K562 (cell line): ENCODE data around the gene SLC6A1. TPM values are rescaled to one million over a fixed set of nuclear protein-coding genes. Genes with fewer than 3 reads are reported as not detected.

Source experiments
- ATAC-seq: fragments of 200-7000 bp; cut with Tn5 transposase; 3 replicates; pipeline ENCODE4 v1.9.1; 2020; ENCODE audit warnings: moderate library complexity
- BruUV-seq: library from RNA; stranded (reverse); fragments of 400-500 nt; replicated peaks from 2 replicates; lab custom pipeline; 2021; lab: Mats Ljungman, UMichigan
- CTCF ChIA-PET: fragments of 300-600 bp; formaldehyde crosslinking; extraction: SDS; loops from one replicate; lab custom pipeline; 2021; ENCODE audit warnings: low intra/inter-chr PET ratio; lab: Yijun Ruan, JAX
- POLR2A ChIA-PET: fragments of 300-600, 350-650 bp; sonication (Branson Sonifier 250); formaldehyde crosslinking; extraction: SDS; loops from one replicate; lab custom pipeline; 2021; ENCODE audit warnings: antibody characterized with exemption, inconsistent platforms; lab: Yijun Ruan, JAX
- DNase-seq, 4 experiments: peaks; one replicate each; pipeline versions ENCODE4 v3.0.0 to v3.0.0-alpha.2; 2011 to 2018; ENCODE audit warnings: low spot score in 3 of 4, mixed read lengths in 3 of 4; ENCODE audit errors: extremely low read depth in 1 of 4
- FAIRE-seq: peaks from 2 replicates; lab custom pipeline; 2011; peaks lifted over from hg19 to GRCh38; lab: Jason Lieb, UNC
- H2AFZ ChIP-seq: 2 replicates; pipeline ENCODE4 v1.6.0; 2011; ENCODE audit warnings: low read depth, low read length, control low read depth, inconsistent platforms
- H3K27ac ChIP-seq: fragments of 200-600 bp; 3 replicates; pipeline ENCODE4 v1.8.0; 2011; ENCODE audit warnings: low read depth, mild to moderate bottlenecking, control low read depth, inconsistent platforms, low read length, moderate library complexity, mixed read lengths; ENCODE audit errors: extremely low read depth
- H3K27me3 ChIP-seq, 2 experiments: fragments of 300-600 bp in 1 of 2; 2 replicates in 1 of 2; 3 replicates in 1 of 2; pipeline versions ENCODE4 v1.6.0 to v1.8.0; 2011; ENCODE audit warnings: inconsistent platforms in 2 of 2, low read length in 2 of 2, mild to moderate bottlenecking in 1 of 2, mixed read lengths in 1 of 2, moderate library complexity in 1 of 2; ENCODE audit not compliant: control insufficient read depth in 2 of 2, insufficient read depth in 2 of 2
- H3K36me3 ChIP-seq: fragments of 300-600 bp; 3 replicates; pipeline ENCODE4 v1.8.0; 2011; ENCODE audit warnings: mild to moderate bottlenecking, low read length, inconsistent platforms; ENCODE audit not compliant: control insufficient read depth, insufficient read depth
- H3K4me1 ChIP-seq, 2 experiments: fragments of 200-600 bp in 1 of 2; replicated peaks in 1 of 2; 2 replicates in 1 of 2; 3 replicates in 1 of 2; pipeline versions ENCODE4 v1.5.1 to v1.8.0; 2011; ENCODE audit warnings: inconsistent platforms in 2 of 2, low read length in 2 of 2, mild to moderate bottlenecking in 1 of 2, mixed read lengths in 1 of 2, moderate library complexity in 1 of 2; ENCODE audit not compliant: control insufficient read depth in 2 of 2, insufficient read depth in 2 of 2
- H3K4me2 ChIP-seq: 2 replicates; pipeline ENCODE4 v1.6.1; 2011; ENCODE audit warnings: low read length, control low read depth, inconsistent platforms, mixed read lengths; ENCODE audit not compliant: insufficient read depth
- H3K4me3 ChIP-seq: fragments of 200-600 bp; sonication (generic), shearing (Covaris generic); 2 replicates; pipeline ENCODE4 v1.5.1; 2016; ENCODE audit warnings: control low read depth, inconsistent platforms
- H3K79me2 ChIP-seq: fragments of 200-600 bp; 3 replicates; pipeline ENCODE4 v1.8.0; 2011; ENCODE audit warnings: low read length, inconsistent platforms; ENCODE audit not compliant: control insufficient read depth, insufficient read depth
- H3K9ac ChIP-seq, 2 experiments: 2 replicates each; pipeline versions ENCODE4 v1.6.0 to v1.6.1; 2011; ENCODE audit warnings: low read depth in 2 of 2, low read length in 2 of 2, control low read depth in 1 of 2, inconsistent platforms in 1 of 2, mild to moderate bottlenecking in 1 of 2, mixed read lengths in 1 of 2; ENCODE audit not compliant: insufficient read depth in 1 of 2
- H3K9me1 ChIP-seq: one replicate; pipeline ENCODE4 v1.6.0; 2011; ENCODE audit warnings: inconsistent platforms, mild to moderate bottlenecking, low read length, moderate library complexity; ENCODE audit not compliant: control insufficient read depth, insufficient read depth
- H3K9me3 ChIP-seq: replicated peaks from 2 replicates; pipeline ENCODE4 v1.5.1; 2011; ENCODE audit warnings: low read depth, low read length, inconsistent platforms; ENCODE audit not compliant: control insufficient read depth, insufficient read depth
- H4K20me1 ChIP-seq: replicated peaks from 2 replicates; pipeline ENCODE4 v1.6.1; 2011; ENCODE audit warnings: low read length, inconsistent platforms, mixed read lengths; ENCODE audit not compliant: control insufficient read depth, insufficient read depth
- CBFA2T2 ChIP-seq: fragments of 450-650 bp; conservative IDR thresholded peaks from 2 replicates; pipeline ENCODE4 v1.6.1; 2017; ENCODE audit warnings: mild to moderate bottlenecking
- FOS ChIP-seq: IDR thresholded peaks from 3 replicates; pipeline ENCODE4 v1.6.1; 2011; ENCODE audit not compliant: insufficient read length; ENCODE audit errors: extremely low read depth
- FOSL1 ChIP-seq: fragments of 200-800 bp; sonication (Bioruptor generic); conservative IDR thresholded peaks from 2 replicates; pipeline ENCODE4 v1.6.1; 2016; ENCODE audit warnings: missing genetic modification characterization, missing compliant biosample characterization
- FOXK1 ChIP-seq: sonication (generic); formaldehyde crosslinking; IDR thresholded peaks from 2 replicates; pipeline ENCODE4 v1.8.0; 2022; ENCODE audit warnings: missing genetic modification reagents, mild to moderate bottlenecking, borderline replicate concordance
- NFYB ChIP-seq: IDR thresholded peaks from 2 replicates; pipeline ENCODE4 v1.6.1; 2011; ENCODE audit warnings: mild to moderate bottlenecking, moderate library complexity; ENCODE audit not compliant: insufficient read length; ENCODE audit errors: extremely low read depth
- ZNF124 ChIP-seq: sonication (generic); formaldehyde crosslinking; IDR thresholded peaks from 2 replicates; pipeline ENCODE4 v1.8.1; 2022; ENCODE audit warnings: missing genetic modification reagents
- WGBS: fragments of 100-300 bp; shearing (Covaris generic); methylation state at CpG from one replicate; pipeline ENCODE4 v1.1.6; 2016; ENCODE audit warnings: low coverage, mixed read lengths; ENCODE audit not compliant: insufficient coverage; ENCODE audit errors: missing lambda C conversion rate; 5-methylcytosine and 5-hydroxymethylcytosine counted together
- in situ Hi-C: fragments of 300-500 bp; cut with MboI; formaldehyde crosslinking; loops from 4 replicates; pipeline ENCODE4 v1.15.0; 2018; ENCODE audit warnings: inconsistent platforms, mixed read lengths
- intact Hi-C: fragments of 100-400 bp; cut with micrococcal nuclease; formaldehyde crosslinking; loops from 2 replicates; pipeline ENCODE4 v1.14.2; 2022
- polyA plus RNA-seq, 8 experiments: library from polyadenylated mRNA; depleted of rRNA in 4 of 8; stranded (reverse) in 5 of 8; unstranded in 3 of 8; fragments of >200 nt; fragmentation: Nextera tagmentation in 2 of 8; fragmentation: Illumina TruSeq in 1 of 8; extraction: Ambion mirVana in 2 of 8; extraction: Trizol in 1 of 8; gene quantifications; 2 replicates each; pipeline versions ENCODE4 v1.2.1 to v1.2.3, GENCODE V29; 2011 to 2014; ENCODE audit warnings: inconsistent platforms in 1 of 8, missing spikeins in 1 of 8
- total RNA-seq, 7 experiments: library from RNA; depleted of rRNA in 6 of 7; stranded (reverse); fragments of >200 nt in 6 of 7; fragmentation: Illumina TruSeq in 2 of 7; extraction: Trizol in 2 of 7; gene quantifications; 2 replicates each; pipeline versions ENCODE4 v1.2.1 to v1.2.3, GENCODE V29; 2011 to 2021; ENCODE audit warnings: low replicate concordance in 1 of 7
- TF ChIP-seq, protein P1 (sequence below): fragments of 450-650 bp; IDR thresholded peaks from 2 replicates; pipeline ENCODE4 v1.6.1; 2017; ENCODE audit warnings: antibody characterized with exemption, mild to moderate bottlenecking
- TF ChIP-seq, protein P2 (sequence below), 2 experiments: fragments of 450-650 bp; formaldehyde crosslinking in 1 of 2; IDR thresholded peaks; 2 replicates each; pipeline versions ENCODE4 v1.4.0 to v1.6.1; 2014 to 2020; ENCODE audit warnings: mild to moderate bottlenecking in 2 of 2, borderline replicate concordance in 1 of 2, low read depth in 1 of 2

Gene SLC6A1
- total and polyA plus RNA-seq, 9 of the 15 experiments (the other 6 are each of a cell fraction or from before 2014, with no cell fraction given) = not detected

DNA sequence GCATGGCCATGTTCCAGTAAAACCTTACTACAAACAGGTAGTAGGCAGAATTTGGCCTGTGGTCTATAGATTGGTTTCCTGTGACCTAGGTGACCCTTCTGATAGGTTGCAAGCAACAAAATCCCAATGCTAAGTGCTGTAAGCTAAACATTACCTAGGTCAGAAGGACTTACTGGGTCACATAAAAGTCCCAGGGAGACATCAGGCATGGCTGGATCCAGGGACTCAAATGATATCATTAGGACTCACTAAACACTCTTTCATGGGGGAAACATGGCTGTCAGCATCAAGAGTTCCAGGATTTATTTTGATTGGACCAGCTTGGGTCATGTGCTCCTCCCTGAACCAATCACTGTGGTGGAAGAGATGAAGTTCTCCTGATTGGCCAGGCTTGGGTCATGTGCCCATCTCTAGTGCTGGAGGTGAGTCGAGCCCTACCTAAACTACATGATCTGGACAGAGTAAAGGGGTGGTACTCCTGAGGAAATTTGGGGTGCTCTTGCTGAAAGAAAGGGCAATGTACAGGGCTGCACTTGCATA lies 16.8 kb upstream of the SLC6A1 start:
- Histone ChIP-seq H3K4me2 (no peak overlapping the region), H3K27me3 (peaks cover 0 to 22% of the 10 kb centered on the region in 2 experiments; a peak in 1 of 5 replicates), H3K9ac (no peak overlapping the region), H3K9me3 (no peaks in the 10 kb centered on the region), H2AFZ (no peak overlapping the region), H4K20me1 (peaks cover 3% of the 10 kb centered on the region; the same call in 1 of the 2 replicates), H3K27ac (no peak overlapping the region), H3K4me1 (no peaks in the 10 kb centered on the region), H3K4me3 (no peak overlapping the region), H3K9me1 (no peaks in the 10 kb centered on the region), H3K79me2 (no peaks in the 10 kb centered on the region), H3K36me3 (no peaks in the 10 kb centered on the region)
- ChIA-PET CTCF (no interaction called here), POLR2A (no interaction called here)
- FAIRE-seq = peak; percentile 63
- intact Hi-C loops = no loop called here
- ATAC-seq = peak; percentile 79
- BruUV-seq = no TSS peak
- 0% methylated on average over 1 of the region's 1 CpG for WGBS
- in situ Hi-C loops = no loop called here
- DNase-seq = peak; percentile 6 to 51 (median 48)
- TF ChIP-seq, protein P1, sequence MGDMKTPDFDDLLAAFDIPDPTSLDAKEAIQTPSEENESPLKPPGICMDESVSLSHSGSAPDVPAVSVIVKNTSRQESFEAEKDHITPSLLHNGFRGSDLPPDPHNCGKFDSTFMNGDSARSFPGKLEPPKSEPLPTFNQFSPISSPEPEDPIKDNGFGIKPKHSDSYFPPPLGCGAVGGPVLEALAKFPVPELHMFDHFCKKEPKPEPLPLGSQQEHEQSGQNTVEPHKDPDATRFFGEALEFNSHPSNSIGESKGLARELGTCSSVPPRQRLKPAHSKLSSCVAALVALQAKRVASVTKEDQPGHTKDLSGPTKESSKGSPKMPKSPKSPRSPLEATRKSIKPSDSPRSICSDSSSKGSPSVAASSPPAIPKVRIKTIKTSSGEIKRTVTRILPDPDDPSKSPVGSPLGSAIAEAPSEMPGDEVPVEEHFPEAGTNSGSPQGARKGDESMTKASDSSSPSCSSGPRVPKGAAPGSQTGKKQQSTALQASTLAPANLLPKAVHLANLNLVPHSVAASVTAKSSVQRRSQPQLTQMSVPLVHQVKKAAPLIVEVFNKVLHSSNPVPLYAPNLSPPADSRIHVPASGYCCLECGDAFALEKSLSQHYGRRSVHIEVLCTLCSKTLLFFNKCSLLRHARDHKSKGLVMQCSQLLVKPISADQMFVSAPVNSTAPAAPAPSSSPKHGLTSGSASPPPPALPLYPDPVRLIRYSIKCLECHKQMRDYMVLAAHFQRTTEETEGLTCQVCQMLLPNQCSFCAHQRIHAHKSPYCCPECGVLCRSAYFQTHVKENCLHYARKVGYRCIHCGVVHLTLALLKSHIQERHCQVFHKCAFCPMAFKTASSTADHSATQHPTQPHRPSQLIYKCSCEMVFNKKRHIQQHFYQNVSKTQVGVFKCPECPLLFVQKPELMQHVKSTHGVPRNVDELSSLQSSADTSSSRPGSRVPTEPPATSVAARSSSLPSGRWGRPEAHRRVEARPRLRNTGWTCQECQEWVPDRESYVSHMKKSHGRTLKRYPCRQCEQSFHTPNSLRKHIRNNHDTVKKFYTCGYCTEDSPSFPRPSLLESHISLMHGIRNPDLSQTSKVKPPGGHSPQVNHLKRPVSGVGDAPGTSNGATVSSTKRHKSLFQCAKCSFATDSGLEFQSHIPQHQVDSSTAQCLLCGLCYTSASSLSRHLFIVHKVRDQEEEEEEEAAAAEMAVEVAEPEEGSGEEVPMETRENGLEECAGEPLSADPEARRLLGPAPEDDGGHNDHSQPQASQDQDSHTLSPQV = no peak
- TF ChIP-seq FOSL1 (tag) = no peak
- peak; percentile 65 for TF ChIP-seq NFYB
- TF ChIP-seq FOS = peak; percentile 45
- peak; percentile 35; the same call in 1 of the 2 replicates for TF ChIP-seq CBFA2T2
- TF ChIP-seq ZNF124 (CRISPR knock-in tag) = no peak
- TF ChIP-seq, protein P2, sequence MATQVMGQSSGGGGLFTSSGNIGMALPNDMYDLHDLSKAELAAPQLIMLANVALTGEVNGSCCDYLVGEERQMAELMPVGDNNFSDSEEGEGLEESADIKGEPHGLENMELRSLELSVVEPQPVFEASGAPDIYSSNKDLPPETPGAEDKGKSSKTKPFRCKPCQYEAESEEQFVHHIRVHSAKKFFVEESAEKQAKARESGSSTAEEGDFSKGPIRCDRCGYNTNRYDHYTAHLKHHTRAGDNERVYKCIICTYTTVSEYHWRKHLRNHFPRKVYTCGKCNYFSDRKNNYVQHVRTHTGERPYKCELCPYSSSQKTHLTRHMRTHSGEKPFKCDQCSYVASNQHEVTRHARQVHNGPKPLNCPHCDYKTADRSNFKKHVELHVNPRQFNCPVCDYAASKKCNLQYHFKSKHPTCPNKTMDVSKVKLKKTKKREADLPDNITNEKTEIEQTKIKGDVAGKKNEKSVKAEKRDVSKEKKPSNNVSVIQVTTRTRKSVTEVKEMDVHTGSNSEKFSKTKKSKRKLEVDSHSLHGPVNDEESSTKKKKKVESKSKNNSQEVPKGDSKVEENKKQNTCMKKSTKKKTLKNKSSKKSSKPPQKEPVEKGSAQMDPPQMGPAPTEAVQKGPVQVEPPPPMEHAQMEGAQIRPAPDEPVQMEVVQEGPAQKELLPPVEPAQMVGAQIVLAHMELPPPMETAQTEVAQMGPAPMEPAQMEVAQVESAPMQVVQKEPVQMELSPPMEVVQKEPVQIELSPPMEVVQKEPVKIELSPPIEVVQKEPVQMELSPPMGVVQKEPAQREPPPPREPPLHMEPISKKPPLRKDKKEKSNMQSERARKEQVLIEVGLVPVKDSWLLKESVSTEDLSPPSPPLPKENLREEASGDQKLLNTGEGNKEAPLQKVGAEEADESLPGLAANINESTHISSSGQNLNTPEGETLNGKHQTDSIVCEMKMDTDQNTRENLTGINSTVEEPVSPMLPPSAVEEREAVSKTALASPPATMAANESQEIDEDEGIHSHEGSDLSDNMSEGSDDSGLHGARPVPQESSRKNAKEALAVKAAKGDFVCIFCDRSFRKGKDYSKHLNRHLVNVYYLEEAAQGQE (IDR thresholded peaks at IDR 0.05; ENCODE audit: borderline replicate concordance) = peak; percentile 15; the same call in 1 of the 2 replicates
- TF ChIP-seq, protein P2 (CRISPR knock-in tag; IDR thresholded peaks at IDR 0.05; ENCODE audit: low read depth) = no peak
- TF ChIP-seq FOXK1 = no peak
